Vagina (tissue), 2 donors: ENCODE results near the gene CTSZ.

Source experiments
- POLR2AphosphoS5 ChIP-seq, 2 donors: sonication (generic); formaldehyde crosslinking; IDR thresholded peaks; one replicate each; pipeline ENCODE4 v1.9.0; 2017; ENCODE audit warnings: antibody characterized with exemption in 2 of 2, mild to moderate bottlenecking in 2 of 2, low read depth in 1 of 2; ENCODE audit not compliant: insufficient read depth in 1 of 2
- TF ChIP-seq, protein P1 (sequence below), 3 experiments: fragments of 450-650 bp in 2 of 3; fragments of 200-600 bp in 1 of 3; sonication (generic) in 1 of 3; IDR thresholded peaks; one replicate each; pipeline ENCODE4 v1.5.1; 2017 to 2019; ENCODE audit warnings: antibody characterized with exemption in 3 of 3, mild to moderate bottlenecking in 2 of 3, moderate library complexity in 2 of 3

DNA sequence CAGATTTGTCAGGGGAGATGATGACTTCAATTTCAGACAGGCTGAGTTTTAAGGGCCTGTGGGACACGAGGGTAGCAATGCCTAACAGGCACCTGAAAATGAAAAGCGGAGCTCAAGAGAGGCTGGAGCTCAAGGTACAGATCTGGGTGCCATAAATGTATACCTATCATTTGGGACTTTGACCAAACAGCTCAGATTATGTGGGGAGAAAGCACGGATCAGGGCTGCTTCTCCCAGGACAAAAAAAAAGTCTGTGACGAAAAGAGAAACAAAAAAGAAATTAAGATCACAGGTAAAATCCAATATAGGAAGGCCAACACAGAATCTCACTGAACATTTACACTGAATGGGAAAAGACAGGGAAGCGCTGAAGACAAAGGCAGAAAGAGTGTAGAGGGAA is 33.6 kb upstream of the CTSZ start:
- TF ChIP-seq, protein P1, sequence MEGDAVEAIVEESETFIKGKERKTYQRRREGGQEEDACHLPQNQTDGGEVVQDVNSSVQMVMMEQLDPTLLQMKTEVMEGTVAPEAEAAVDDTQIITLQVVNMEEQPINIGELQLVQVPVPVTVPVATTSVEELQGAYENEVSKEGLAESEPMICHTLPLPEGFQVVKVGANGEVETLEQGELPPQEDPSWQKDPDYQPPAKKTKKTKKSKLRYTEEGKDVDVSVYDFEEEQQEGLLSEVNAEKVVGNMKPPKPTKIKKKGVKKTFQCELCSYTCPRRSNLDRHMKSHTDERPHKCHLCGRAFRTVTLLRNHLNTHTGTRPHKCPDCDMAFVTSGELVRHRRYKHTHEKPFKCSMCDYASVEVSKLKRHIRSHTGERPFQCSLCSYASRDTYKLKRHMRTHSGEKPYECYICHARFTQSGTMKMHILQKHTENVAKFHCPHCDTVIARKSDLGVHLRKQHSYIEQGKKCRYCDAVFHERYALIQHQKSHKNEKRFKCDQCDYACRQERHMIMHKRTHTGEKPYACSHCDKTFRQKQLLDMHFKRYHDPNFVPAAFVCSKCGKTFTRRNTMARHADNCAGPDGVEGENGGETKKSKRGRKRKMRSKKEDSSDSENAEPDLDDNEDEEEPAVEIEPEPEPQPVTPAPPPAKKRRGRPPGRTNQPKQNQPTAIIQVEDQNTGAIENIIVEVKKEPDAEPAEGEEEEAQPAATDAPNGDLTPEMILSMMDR (IDR thresholded peaks at IDR 0.05): no peak
- TF ChIP-seq POLR2AphosphoS5 (IDR thresholded peaks at IDR 0.05; ENCODE audit: insufficient read depth in 1 of 2, low read depth in 1 of 2): no peak
